CD14-positive monocyte (primary cell): Measurements from ENCODE around the gene COL4A2. TPM values are rescaled to one million over a fixed set of nuclear protein-coding genes. Genes with fewer than 3 reads are reported as not detected.

ENCODE experiments used
- DNase-seq, 3 donors: peaks; one replicate each; pipeline ENCODE4 v3.0.0-alpha.2; 2011 to 2022
- H2AFZ ChIP-seq: 2 replicates; pipeline ENCODE4 v1.6.0; 2012; ENCODE audit warnings: mild to moderate bottlenecking, low read depth, low read length, inconsistent platforms; ENCODE audit not compliant: insufficient read depth, poor library complexity, severe bottlenecking
- H3K27ac ChIP-seq, 2 donors: 1 replicate in 1 of 2; 2 replicates in 1 of 2; pipeline ENCODE4 v1.5.1; 2012 to 2013; ENCODE audit warnings: low read length in 2 of 2, control low read depth in 1 of 2, inconsistent platforms in 1 of 2, low read depth in 1 of 2, mild to moderate bottlenecking in 1 of 2
- H3K27me3 ChIP-seq, 2 donors: one replicate each; pipeline versions ENCODE4 v1.6.0 to v1.6.1; 2011 to 2013; ENCODE audit warnings: low read length in 2 of 2; ENCODE audit not compliant: control insufficient read depth in 2 of 2, insufficient read depth in 2 of 2
- H3K36me3 ChIP-seq, 2 donors: replicated peaks in 1 of 2; 1 replicate in 1 of 2; 2 replicates in 1 of 2; pipeline versions ENCODE4 v1.5.1 to v1.6.1; 2012 to 2013; ENCODE audit warnings: low read length in 2 of 2, control low read depth in 1 of 2, inconsistent platforms in 1 of 2, mild to moderate bottlenecking in 1 of 2; ENCODE audit not compliant: insufficient read depth in 2 of 2, control insufficient read depth in 1 of 2
- H3K4me1 ChIP-seq, 2 donors: 1 replicate in 1 of 2; 2 replicates in 1 of 2; pipeline versions ENCODE4 v1.5.1 to v1.6.1; 2012 to 2013; ENCODE audit warnings: low read length in 2 of 2, control low read depth in 1 of 2, inconsistent platforms in 1 of 2, mild to moderate bottlenecking in 1 of 2, moderate library complexity in 1 of 2; ENCODE audit not compliant: insufficient read depth in 2 of 2, control insufficient read depth in 1 of 2
- H3K4me2 ChIP-seq: replicated peaks from 2 replicates; pipeline ENCODE3; 2012; ENCODE audit warnings: low read length, moderate library complexity, mild to moderate bottlenecking; ENCODE audit not compliant: poor library complexity, severe bottlenecking; ENCODE audit errors: extremely low read depth
- H3K4me3 ChIP-seq, 3 experiments: fragments of 200-600 bp in 1 of 3; sonication (generic) in 1 of 3; replicated peaks in 1 of 3; 1 replicate in 2 of 3; 2 replicates in 1 of 3; pipeline ENCODE4 v1.5.1; 2011 to 2013; ENCODE audit warnings: low read length in 3 of 3, mild to moderate bottlenecking in 3 of 3, control low read depth in 2 of 3, low read depth in 2 of 3, inconsistent platforms in 1 of 3, moderate library complexity in 1 of 3
- H3K79me2 ChIP-seq: 2 replicates; pipeline ENCODE4 v1.6.0; 2012; ENCODE audit warnings: mild to moderate bottlenecking, control low read depth, inconsistent platforms, low read length, moderate library complexity; ENCODE audit not compliant: insufficient read depth
- H3K9ac ChIP-seq: 2 replicates; pipeline ENCODE4 v1.6.0; 2017; ENCODE audit warnings: low read length, mild to moderate bottlenecking; ENCODE audit not compliant: insufficient read depth, poor library complexity, severe bottlenecking
- H3K9me3 ChIP-seq, 2 donors: replicated peaks in 1 of 2; 1 replicate in 1 of 2; 2 replicates in 1 of 2; pipeline versions ENCODE4 v1.5.1 to v1.6.1; 2012 to 2013; ENCODE audit warnings: low read length in 2 of 2, control low read depth in 1 of 2; ENCODE audit not compliant: control insufficient read depth in 1 of 2, insufficient read depth in 1 of 2
- H4K20me1 ChIP-seq: 2 replicates; pipeline ENCODE4 v1.6.0; 2012; ENCODE audit warnings: mild to moderate bottlenecking, low read length, control low read depth, moderate library complexity; ENCODE audit not compliant: insufficient read depth
- H3K27ac Mint-ChIP-seq, 7 donors: one replicate each; pipeline ENCODE4 v1.8.0; 2020; ENCODE audit warnings: mild to moderate bottlenecking in 7 of 7, mixed read lengths in 7 of 7, moderate library complexity in 6 of 7, inconsistent platforms in 2 of 7
- H3K27me3 Mint-ChIP-seq, 3 donors: one replicate each; pipeline ENCODE4 v1.8.0; 2021 to 2022; ENCODE audit warnings: low read depth in 3 of 3, mild to moderate bottlenecking in 3 of 3, mixed read lengths in 3 of 3, moderate library complexity in 3 of 3, inconsistent platforms in 1 of 3
- H3K36me3 Mint-ChIP-seq, 2 donors: one replicate each; pipeline ENCODE4 v1.8.0; 2020; ENCODE audit warnings: mixed read lengths in 2 of 2, inconsistent platforms in 1 of 2, mild to moderate bottlenecking in 1 of 2
- H3K4me1 Mint-ChIP-seq: one replicate; pipeline ENCODE4 v1.8.0; 2020; ENCODE audit warnings: mild to moderate bottlenecking, mixed read lengths
- H3K4me3 Mint-ChIP-seq, 2 donors: one replicate each; pipeline ENCODE4 v1.8.0; 2020; ENCODE audit warnings: mild to moderate bottlenecking in 2 of 2, mixed read lengths in 2 of 2, moderate library complexity in 1 of 2
- H3K9me3 Mint-ChIP-seq, 7 donors: one replicate each; pipeline ENCODE4 v1.8.0; 2020 to 2022; ENCODE audit warnings: mixed read lengths in 7 of 7, mild to moderate bottlenecking in 6 of 7, moderate library complexity in 6 of 7, inconsistent platforms in 2 of 7
- CTCF ChIP-seq: fragments of 200-600 bp; IDR thresholded peaks from one replicate; pipeline ENCODE4 v1.8.0; 2022; ENCODE audit warnings: antibody characterized with exemption, mild to moderate bottlenecking
- WGBS: methylation state at CpG from one replicate; pipeline ENCODE4 v1.1.5; 2013; ENCODE audit warnings: missing lambda C conversion rate; ENCODE audit not compliant: insufficient coverage; 5-methylcytosine and 5-hydroxymethylcytosine counted together
- intact Hi-C, 2 donors: fragments of 100-400 bp; cut with micrococcal nuclease; formaldehyde crosslinking; loops; one replicate each; pipeline versions ENCODE4 v1.15.0 to v1.15.1; 2023
- polyA plus RNA-seq, 3 donors: library from polyadenylated mRNA; depleted of rRNA in 1 of 3; unstranded in 2 of 3; stranded (reverse) in 1 of 3; fragments of 300-500 nt in 2 of 3; fragments of >200 nt in 1 of 3; fragmentation: Illumina TruSeq in 2 of 3; gene quantifications; 1 replicate in 2 of 3; 2 replicates in 1 of 3; pipeline ENCODE4 v1.2.3, GENCODE V29; 2012 to 2021

Gene COL4A2
- polyA plus RNA-seq, 3 donors = not detected

- H3K27ac ChIP-seq = no peak overlapping the region
- no peak overlapping the region for H3K9ac ChIP-seq
- peaks cover 12 to 27% of the 10 kb centered on the region in 2 donors for H3K9me3 ChIP-seq
- Mint-ChIP-seq H3K36me3 (no peaks in the 10 kb centered on the region), H3K4me1 (peaks cover 4% of the 10 kb centered on the region), H3K27me3 (peaks cover 0 to 3% (median 0%) of the 10 kb centered on the region in 3 donors), H3K9me3 (peaks cover 11 to 27% (median 23%) of the 10 kb centered on the region in 7 donors), H3K27ac (no peak overlapping the region), H3K4me3 (no peak overlapping the region)
- TF ChIP-seq CTCF = no peak
- no peak overlapping the region for H3K4me3 ChIP-seq
- intact Hi-C loops = no loop called here
- no peaks in the 10 kb centered on the region for H4K20me1 ChIP-seq
- no peaks in the 10 kb centered on the region for H3K79me2 ChIP-seq
- H3K27me3 ChIP-seq = no peaks in the 10 kb centered on the region
- H3K4me1 ChIP-seq = no peaks in the 10 kb centered on the region
- H2AFZ ChIP-seq = no peak overlapping the region
- no peak overlapping the region for H3K4me2 ChIP-seq
- H3K36me3 ChIP-seq = no peaks in the 10 kb centered on the region
- WGBS = 100% methylated on average over 2 of the region's 9 CpGs
- no peak for DNase-seq
Measured at GRCh38 chr13:110501188-110501587, 194.1 kb downstream of the COL4A2 start.

- peaks cover 14% of the 10 kb centered on the region for H3K4me1 Mint-ChIP-seq
- DNase-seq = peak in 2 of 3 donors; percentile 15 to 23
- Histone ChIP-seq H3K4me3 (no peak overlapping the region), H3K79me2 (no peaks in the 10 kb centered on the region), H2AFZ (no peak overlapping the region), H3K4me2 (no peak overlapping the region), H3K9ac (no peak overlapping the region), H3K27me3 (no peaks in the 10 kb centered on the region), H3K4me1 (peaks cover 0 to 5% of the 10 kb centered on the region in 2 donors), H3K36me3 (no peaks in the 10 kb centered on the region), H3K9me3 (peaks cover 12 to 27% of the 10 kb centered on the region in 2 donors), H4K20me1 (no peaks in the 10 kb centered on the region), H3K27ac (no peak overlapping the region)
- TF ChIP-seq CTCF = no peak
- 84% methylated on average over 19 of the region's 20 CpGs for WGBS
- H3K27ac Mint-ChIP-seq = peak overlapping the region in 2 of 7 donors; percentile 6 to 47
- H3K9me3 Mint-ChIP-seq = peaks cover 11 to 26% (median 20%) of the 10 kb centered on the region in 7 donors
- H3K4me3 Mint-ChIP-seq = no peak overlapping the region
- peaks cover 0 to 3% (median 0%) of the 10 kb centered on the region in 3 donors for H3K27me3 Mint-ChIP-seq
- intact Hi-C loops = no loop called here
- H3K36me3 Mint-ChIP-seq = no peaks in the 10 kb centered on the region
Measured at GRCh38 chr13:110503037-110503901, 196.2 kb downstream of the COL4A2 start.
